HepG2 (cell line): ENCODE data around the gene USP7. TPM values are rescaled to one million over a fixed set of nuclear protein-coding genes. Genes with fewer than 3 reads are reported as not detected.

Experiments used
- ARHGAP35 ChIP-seq: sonication (generic); formaldehyde crosslinking; IDR thresholded peaks from 2 replicates; pipeline ENCODE4 v1.9.0; 2022; ENCODE audit warnings: mild to moderate bottlenecking, inconsistent platforms, moderate library complexity, missing genetic modification reagents, borderline replicate concordance
- CBX2 ChIP-seq, 2 experiments: fragments of 200-600 bp in 1 of 2; sonication (generic); formaldehyde crosslinking in 1 of 2; IDR thresholded peaks; 2 replicates each; pipeline versions ENCODE4 v1.7.0 to v1.8.1; 2018 to 2022; ENCODE audit warnings: low read depth in 2 of 2, low read length in 1 of 2, mild to moderate bottlenecking in 1 of 2, missing genetic modification reagents in 1 of 2
- ETV6 ChIP-seq: sonication (generic); formaldehyde crosslinking; conservative IDR thresholded peaks from 2 replicates; pipeline ENCODE4 v1.4.0; 2020; ENCODE audit warnings: missing genetic modification reagents
- HINFP ChIP-seq: sonication (generic); formaldehyde crosslinking; IDR thresholded peaks from 2 replicates; pipeline ENCODE4 v1.4.0; 2020; ENCODE audit warnings: low read depth, mild to moderate bottlenecking, missing genetic modification reagents
- IRF9 ChIP-seq: sonication (generic); formaldehyde crosslinking; IDR thresholded peaks from 2 replicates; pipeline ENCODE4 v1.8.0; 2022; ENCODE audit warnings: missing genetic modification reagents, mild to moderate bottlenecking, borderline replicate concordance
- MAFG ChIP-seq: sonication (generic); formaldehyde crosslinking; IDR thresholded peaks from 2 replicates; pipeline ENCODE4 v1.5.1; 2020; ENCODE audit warnings: mild to moderate bottlenecking, missing genetic modification reagents
- MLXIP ChIP-seq: sonication (generic); formaldehyde crosslinking; IDR thresholded peaks from 2 replicates; pipeline ENCODE4 v1.9.0; 2021; ENCODE audit warnings: missing genetic modification reagents, borderline replicate concordance
- MXD3 ChIP-seq: IDR thresholded peaks from 2 replicates; pipeline ENCODE4 v1.6.1; 2016; ENCODE audit warnings: mild to moderate bottlenecking, missing biosample characterization, missing genetic modification reagents
- NR2F1 ChIP-seq, 2 experiments: fragments of 450-650 bp in 1 of 2; formaldehyde crosslinking in 1 of 2; IDR thresholded peaks; 2 replicates each; pipeline versions ENCODE4 v1.5.0 to v1.6.1; 2016 to 2020; ENCODE audit warnings: mild to moderate bottlenecking in 1 of 2, missing compliant biosample characterization in 1 of 2, missing genetic modification reagents in 1 of 2, moderate library complexity in 1 of 2
- PRDM4 ChIP-seq: sonication (generic); formaldehyde crosslinking; IDR thresholded peaks from 2 replicates; pipeline ENCODE4 v1.9.0; 2021; ENCODE audit warnings: missing genetic modification reagents, borderline replicate concordance
- SALL2 ChIP-seq: sonication (generic); formaldehyde crosslinking; IDR thresholded peaks from 2 replicates; pipeline ENCODE4 v1.8.1; 2023; ENCODE audit warnings: mild to moderate bottlenecking, missing genetic modification reagents, inconsistent platforms
- ZMYM4 ChIP-seq: sonication (generic); formaldehyde crosslinking; IDR thresholded peaks from 2 replicates; pipeline ENCODE4 v1.8.1; 2023; ENCODE audit warnings: mild to moderate bottlenecking, missing genetic modification reagents
- ZNF563 ChIP-seq: sonication (generic); formaldehyde crosslinking; IDR thresholded peaks from 2 replicates; pipeline ENCODE4 v1.8.0; 2022; ENCODE audit warnings: mild to moderate bottlenecking, moderate library complexity, missing genetic modification reagents
- ZNF800 ChIP-seq: sonication (generic); formaldehyde crosslinking; IDR thresholded peaks from 2 replicates; pipeline ENCODE4 v1.4.0; 2020; ENCODE audit warnings: missing genetic modification reagents
- polyA plus RNA-seq, 8 experiments: library from polyadenylated mRNA; depleted of rRNA in 3 of 8; stranded (reverse) in 7 of 8; unstranded in 1 of 8; fragments of >200 nt; fragmentation: Illumina TruSeq in 4 of 8; extraction: Trizol in 4 of 8; gene quantifications; 2 replicates each; pipeline versions ENCODE4 v1.2.1 to v1.2.3, GENCODE V29; 2011 to 2016; ENCODE audit warnings: low read depth in 4 of 8, missing spikeins in 1 of 8, mixed read lengths in 1 of 8; ENCODE audit not compliant: insufficient read depth in 1 of 8
- total RNA-seq, 5 experiments: library from RNA; depleted of rRNA; stranded (reverse); fragments of >200 nt; fragmentation: Illumina TruSeq; extraction: Trizol; gene quantifications; 2 replicates each; pipeline ENCODE4 v1.2.3, GENCODE V29; 2016; ENCODE audit warnings: low read depth in 1 of 5
- TF ChIP-seq, protein P1 (sequence below): IDR thresholded peaks from 2 replicates; pipeline ENCODE4 v1.6.1; 2016; ENCODE audit warnings: low read depth, control low read depth

Gene USP7
- total and polyA plus RNA-seq, 2 of the 13 experiments (the other 11 are each of a cell fraction or from before 2014, with no cell fraction given) = 52.5 to 173 TPM

- TF ChIP-seq ETV6 (peak; percentile 77; the same call in 1 of the 2 replicates), HINFP (CRISPR knock-in tag) (no peak), MAFG (CRISPR knock-in tag) (no peak), ZNF563 (peak; percentile 60; the same call in 1 of the 2 replicates), SALL2 (CRISPR knock-in tag) (0 out of 2 replicates have a peak, but pooled peaks have one; percentile 47), ZMYM4 (CRISPR knock-in tag) (peak; percentile 56), PRDM4 (CRISPR knock-in tag) (peak; percentile 89; the same call in 1 of the 2 replicates), ZNF800 (CRISPR knock-in tag) (0 out of 2 replicates have a peak, but pooled peaks have one; percentile 24), IRF9 (CRISPR knock-in tag) (no peak; the same call in 1 of the 2 replicates), MXD3 (CRISPR knock-in tag) (peak; percentile 54; the same call in 1 of the 2 replicates), CBX2 (IDR thresholded peaks at IDR 0.05; ENCODE audit: low read depth, low read length) (no peak), CBX2 (CRISPR knock-in tag; IDR thresholded peaks at IDR 0.05; ENCODE audit: low read depth) (no peak), MLXIP (no peak), NR2F1 (CRISPR knock-in tag; IDR thresholded peaks at IDR 0.05) (no peak), ARHGAP35 (CRISPR knock-in tag) (peak; percentile 56; the same call in 1 of the 2 replicates)
- TF ChIP-seq, protein P1, sequence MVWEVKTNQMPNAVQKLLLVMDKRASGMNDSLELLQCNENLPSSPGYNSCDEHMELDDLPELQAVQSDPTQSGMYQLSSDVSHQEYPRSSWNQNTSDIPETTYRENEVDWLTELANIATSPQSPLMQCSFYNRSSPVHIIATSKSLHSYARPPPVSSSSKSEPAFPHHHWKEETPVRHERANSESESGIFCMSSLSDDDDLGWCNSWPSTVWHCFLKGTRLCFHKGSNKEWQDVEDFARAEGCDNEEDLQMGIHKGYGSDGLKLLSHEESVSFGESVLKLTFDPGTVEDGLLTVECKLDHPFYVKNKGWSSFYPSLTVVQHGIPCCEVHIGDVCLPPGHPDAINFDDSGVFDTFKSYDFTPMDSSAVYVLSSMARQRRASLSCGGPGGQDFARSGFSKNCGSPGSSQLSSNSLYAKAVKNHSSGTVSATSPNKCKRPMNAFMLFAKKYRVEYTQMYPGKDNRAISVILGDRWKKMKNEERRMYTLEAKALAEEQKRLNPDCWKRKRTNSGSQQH (CRISPR knock-in tag) = peak; percentile 81; the same call in 1 of the 2 replicates
These were observed 31.8 kb downstream of the USP7 start (continued) for GRCh38 chr16:8931859-8932258.
